ENCODE results near the gene TBC1D2B.
"Not testable (repeated sequence)": the region's sequence is repeated elsewhere in the genome, so short reads cannot be mapped to it uniquely, and the experiment has no call there.

DNA sequence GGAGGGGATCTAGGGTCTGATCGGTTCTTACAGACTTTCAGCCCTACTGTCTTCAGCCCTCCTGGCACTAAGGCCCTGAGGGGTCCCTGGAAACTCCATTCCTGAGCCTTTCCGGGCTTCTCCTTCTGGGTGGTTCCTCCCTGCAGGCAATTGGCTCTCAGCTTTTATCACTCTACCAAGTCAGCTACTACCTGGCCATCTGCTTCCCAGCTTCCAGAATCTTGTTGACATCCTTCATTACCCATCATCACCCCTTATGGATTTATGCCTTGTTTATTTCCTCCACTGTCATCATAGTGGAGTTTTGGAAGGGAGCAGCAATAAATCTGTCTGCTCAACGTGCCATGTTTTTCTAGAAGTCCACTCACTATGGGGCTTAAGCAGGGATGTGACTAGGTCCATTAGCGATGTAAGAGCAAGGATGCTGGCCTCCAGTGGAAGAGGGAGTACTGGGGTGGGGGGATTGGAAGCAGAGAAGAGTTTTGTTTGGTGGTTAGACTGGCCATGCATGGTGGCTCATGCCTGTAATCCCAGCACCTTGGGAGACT is 106.6 kb downstream of the TBC1D2B start:
- TF ChIP-seq, protein P1, sequence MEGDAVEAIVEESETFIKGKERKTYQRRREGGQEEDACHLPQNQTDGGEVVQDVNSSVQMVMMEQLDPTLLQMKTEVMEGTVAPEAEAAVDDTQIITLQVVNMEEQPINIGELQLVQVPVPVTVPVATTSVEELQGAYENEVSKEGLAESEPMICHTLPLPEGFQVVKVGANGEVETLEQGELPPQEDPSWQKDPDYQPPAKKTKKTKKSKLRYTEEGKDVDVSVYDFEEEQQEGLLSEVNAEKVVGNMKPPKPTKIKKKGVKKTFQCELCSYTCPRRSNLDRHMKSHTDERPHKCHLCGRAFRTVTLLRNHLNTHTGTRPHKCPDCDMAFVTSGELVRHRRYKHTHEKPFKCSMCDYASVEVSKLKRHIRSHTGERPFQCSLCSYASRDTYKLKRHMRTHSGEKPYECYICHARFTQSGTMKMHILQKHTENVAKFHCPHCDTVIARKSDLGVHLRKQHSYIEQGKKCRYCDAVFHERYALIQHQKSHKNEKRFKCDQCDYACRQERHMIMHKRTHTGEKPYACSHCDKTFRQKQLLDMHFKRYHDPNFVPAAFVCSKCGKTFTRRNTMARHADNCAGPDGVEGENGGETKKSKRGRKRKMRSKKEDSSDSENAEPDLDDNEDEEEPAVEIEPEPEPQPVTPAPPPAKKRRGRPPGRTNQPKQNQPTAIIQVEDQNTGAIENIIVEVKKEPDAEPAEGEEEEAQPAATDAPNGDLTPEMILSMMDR (IDR thresholded peaks at IDR 0.05), result not testable (repeated sequence)
- TF ChIP-seq POLR2A (IDR thresholded peaks at IDR 0.05; ENCODE audit: low read depth); POLR2AphosphoS5 (IDR thresholded peaks at IDR 0.05); EP300 (IDR thresholded peaks at IDR 0.05): not testable (repeated sequence)

All from esophagus muscularis mucosa (tissue), 4 donors.